DMS 273 treated with DMSO at 0.1 percent for 48 hours (cell line): Measurements from ENCODE around the gene MADCAM1.
A peak's percentile ranks its signal among the peaks of the same experiment; 100 is the strongest.

Experiments used
- DNase-seq: peaks from one replicate; lab custom pipeline; 2025; lab: John Stamatoyannopoulos, UW

Gene MADCAM1

GRCh38 chr19:532561-533363, 36.5 kb downstream of the MADCAM1 start:
- peak; percentile 44 for DNase-seq

- no peak for DNase-seq
Observed at GRCh38 chr19:533364-534058, 37.2 kb downstream of the MADCAM1 start.

- DNase-seq, result no peak
Observed at GRCh38 chr19:534088-534487, 37.8 kb downstream of the MADCAM1 start.

- no peak for DNase-seq
Observed at GRCh38 chr19:535017-535835, 38.9 kb downstream of the MADCAM1 start.

GRCh38 chr19:536031-536880, 40.0 kb downstream of the MADCAM1 start:
- no peak for DNase-seq

- no peak for DNase-seq
Observed at GRCh38 chr19:536881-537404, 40.7 kb downstream of the MADCAM1 start.

GRCh38 chr19:538641-539428, 42.5 kb downstream of the MADCAM1 start:
- no peak for DNase-seq

GRCh38 chr19:539429-540030, 43.2 kb downstream of the MADCAM1 start:
- DNase-seq, result no peak

- no peak for DNase-seq
Observed at GRCh38 chr19:540867-541637, 44.8 kb downstream of the MADCAM1 start.

GRCh38 chr19:541699-542098, 45.4 kb downstream of the MADCAM1 start:
- DNase-seq, result no peak

GRCh38 chr19:542173-542866, 46.0 kb downstream of the MADCAM1 start:
- no peak for DNase-seq

GRCh38 chr19:543910-544608, 47.8 kb downstream of the MADCAM1 start, which contains the start of gene GZMM:
TSS of gene GZMM (plus strand) at chr19:544053. CDS start at chr19:544072, 19 bp downstream.
- DNase-seq, result no peak

- no peak for DNase-seq
Observed at GRCh38 chr19:547117-547516, 50.8 kb downstream of the MADCAM1 start.

- no peak for DNase-seq
Observed at GRCh38 chr19:547836-548720, 51.8 kb downstream of the MADCAM1 start.

GRCh38 chr19:548886-549830, 52.9 kb downstream of the MADCAM1 start:
- no peak for DNase-seq

GRCh38 chr19:554817-555216, 58.5 kb downstream of the MADCAM1 start:
- no peak for DNase-seq
